D721Med (cell line): ENCODE results near the gene SH2D7.

ENCODE experiments used
- DNase-seq: peaks from one replicate; pipeline ENCODE4 v3.0.0; 2011; ENCODE audit warnings: low spot score; ENCODE audit not compliant: insufficient read length
- FAIRE-seq: peaks from 2 replicates; lab custom pipeline; 2011; peaks lifted over from hg19 to GRCh38; lab: Jason Lieb, UNC
- CTCF ChIP-seq: IDR thresholded peaks from 2 replicates; pipeline ENCODE4 v1.5.1; 2012; ENCODE audit warnings: mild to moderate bottlenecking, control low read depth; ENCODE audit not compliant: insufficient read depth; ENCODE audit errors: missing control alignments

The SH2D7 gene

GRCh38 chr15:78092261-78093041 is at the start of gene SH2D7:
Gene SH2D7, plus strand, starts transcription at chr15:78092561. Its CDS starts 24 bp downstream, at chr15:78092585.
- TF ChIP-seq CTCF, result no peak
- FAIRE-seq, result no peak
- no peak for DNase-seq

GRCh38 chr15:78044407-78045155 is 47.8 kb upstream of the SH2D7 start:
- DNase-seq (no peak), FAIRE-seq (no peak)
- no peak for TF ChIP-seq CTCF

- TF ChIP-seq CTCF, result no peak
- no peak for FAIRE-seq
Observed at GRCh38 chr15:78045189-78045588, 47.2 kb upstream of the SH2D7 start.

GRCh38 chr15:78046796-78047341 is 45.5 kb upstream of the SH2D7 start:
- no peak for FAIRE-seq
- no peak for DNase-seq

More at GRCh38 chr15:78045189-78045588, 47.2 kb upstream of the SH2D7 start:
- DNase-seq, result no peak

GRCh38 chr15:78047761-78048627 is 44.4 kb upstream of the SH2D7 start:
- no peak for DNase-seq
- FAIRE-seq, result no peak
- no peak for TF ChIP-seq CTCF

More at GRCh38 chr15:78046796-78047341, 45.5 kb upstream of the SH2D7 start:
- TF ChIP-seq CTCF, result no peak

GRCh38 chr15:78048628-78048920 is 43.8 kb upstream of the SH2D7 start:
- DNase-seq (no peak), FAIRE-seq (no peak)
- TF ChIP-seq CTCF, result no peak
